Activated CD4-positive, alpha-beta T cell treated with anti-CD3 and anti-CD28 coated beads, Interleukin-2, amount 50 U/mL, for 48 hours (primary cell): ENCODE results near the gene SRRM1.
"Not testable (repeated sequence)": the region's sequence is repeated elsewhere in the genome, so short reads cannot be mapped to it uniquely, and the experiment has no call there.

Experiments
- DNase-seq, 2 experiments: peaks; one replicate each; pipeline ENCODE4 v3.0.0-alpha.2; 2020

The SRRM1 gene

DNA sequence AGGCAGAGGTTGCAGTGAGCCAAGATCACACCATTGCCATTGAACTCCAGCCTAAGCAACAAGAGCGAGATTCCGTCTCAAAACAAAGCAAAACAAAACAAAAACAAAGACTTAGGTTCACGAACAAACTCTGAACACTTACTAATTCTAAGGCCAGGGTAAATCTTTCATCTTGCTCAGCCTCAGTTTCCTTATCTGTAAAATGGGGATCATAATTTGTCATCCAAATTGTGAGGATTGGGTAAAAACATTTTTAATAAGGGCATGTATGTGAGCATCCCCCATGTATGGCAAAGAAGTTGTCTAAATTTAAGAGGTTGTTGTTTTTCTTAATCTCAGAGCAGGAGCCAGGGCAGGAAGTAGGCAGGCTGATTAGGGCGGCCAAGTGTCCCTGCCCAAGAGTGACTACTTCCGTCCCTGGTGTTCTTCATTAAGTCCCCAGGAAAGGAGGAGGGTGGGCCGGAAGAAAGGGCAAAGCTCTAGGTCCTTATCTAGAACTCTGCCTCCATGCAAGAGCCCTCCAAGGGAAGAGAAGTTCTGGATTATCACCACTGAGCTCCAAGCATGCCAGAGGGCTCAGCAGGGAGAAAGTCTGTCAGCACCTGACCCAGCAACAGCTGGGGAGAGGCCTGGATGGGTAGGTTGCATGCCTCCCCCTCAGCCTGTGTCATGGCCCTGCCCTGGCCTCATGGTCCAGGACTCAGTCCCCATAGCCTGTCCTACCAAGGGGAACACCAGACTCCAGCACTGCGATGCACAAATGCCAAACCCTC, 52.3 kb downstream of the SRRM1 start:
- DNase-seq = no peak

DNA sequence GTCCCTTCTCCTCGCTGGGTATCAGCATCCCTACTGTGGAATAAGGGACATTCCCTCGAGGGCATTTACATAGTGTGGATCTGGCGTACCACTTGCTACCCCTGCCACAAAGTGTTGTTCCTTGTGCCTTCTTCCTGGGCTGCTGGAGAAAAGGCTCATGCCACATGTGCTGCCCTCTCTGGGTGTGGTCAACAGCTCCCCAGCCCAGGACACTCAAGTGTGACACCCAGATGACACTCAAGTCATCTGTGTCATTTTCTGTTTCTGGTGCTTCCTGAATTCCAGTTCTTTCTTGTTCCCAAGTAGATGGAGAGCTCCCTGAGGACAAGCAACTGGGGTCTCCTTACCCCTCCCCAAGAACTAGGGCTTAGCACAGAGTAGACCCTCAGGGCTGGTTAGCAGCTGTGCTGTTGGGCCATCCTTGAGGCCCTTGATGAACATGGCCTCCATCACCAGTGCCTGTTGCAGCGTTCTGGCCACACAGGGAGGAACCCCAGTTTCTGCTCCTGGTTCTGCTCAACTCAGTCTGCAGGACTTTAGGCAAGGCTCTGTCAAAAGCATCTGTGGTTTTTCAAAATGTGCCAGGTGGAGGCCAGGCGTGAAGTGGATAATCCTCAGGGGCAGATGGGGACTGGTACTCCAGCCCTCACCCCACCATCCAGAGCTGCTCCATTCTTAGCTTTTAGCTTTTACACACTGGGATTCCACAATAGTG, 53.1 kb downstream of the SRRM1 start:
- DNase-seq = no peak

DNA sequence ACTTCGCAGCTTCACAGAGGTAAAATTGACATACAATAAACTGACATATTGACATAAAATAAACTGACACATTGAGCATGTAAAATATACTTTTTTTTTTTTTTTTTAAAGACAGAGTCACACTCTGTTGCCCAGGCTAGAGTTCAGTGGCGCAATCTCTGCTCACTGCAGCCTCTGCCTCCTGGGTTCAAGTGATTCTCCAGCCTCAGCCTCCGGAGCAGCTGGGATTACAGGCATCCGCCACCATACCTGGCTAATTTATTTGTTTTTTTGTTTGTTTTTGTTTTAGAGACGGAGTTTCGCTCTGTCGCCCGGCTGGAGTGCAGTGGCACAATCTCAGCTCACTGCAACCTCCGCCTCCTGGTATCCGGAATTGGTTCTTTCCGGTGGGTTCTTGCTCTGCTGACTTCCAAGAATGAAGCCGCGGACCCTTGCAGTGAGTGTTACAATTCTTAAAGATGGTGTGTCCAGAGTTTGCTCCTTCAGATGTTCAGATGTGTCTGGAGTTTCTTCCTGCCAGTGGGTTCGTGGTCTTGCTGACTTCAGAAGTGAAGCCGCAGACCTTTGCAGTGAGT, 53.7 kb downstream of the SRRM1 start:
- DNase-seq = no peak

DNA sequence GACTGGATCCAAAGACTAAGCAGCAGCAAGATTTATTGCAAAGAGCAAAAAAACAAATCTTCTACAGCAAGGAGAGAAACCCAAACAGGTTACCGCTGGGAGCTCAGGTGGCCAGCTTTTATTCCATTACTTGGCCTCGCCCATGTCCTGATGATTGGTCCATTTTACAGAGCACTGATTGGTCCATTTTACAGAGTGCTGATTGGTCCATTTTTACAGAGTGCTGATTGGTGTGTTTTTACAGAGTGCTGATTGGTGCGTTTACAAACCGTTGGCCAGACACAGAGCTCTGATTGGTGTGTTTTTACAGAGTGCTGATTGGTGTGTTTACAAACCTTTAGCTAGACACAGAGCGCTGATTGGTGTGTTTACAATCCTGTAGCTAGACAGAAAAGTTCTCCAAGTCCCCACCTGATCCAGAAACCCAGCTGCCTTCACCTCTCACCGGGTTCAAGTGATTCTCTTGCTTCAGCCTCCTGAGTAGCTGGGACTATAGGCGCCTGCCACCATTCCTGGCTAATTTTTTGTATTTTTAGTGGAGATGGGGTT, 54.4 kb downstream of the SRRM1 start:
- DNase-seq = not testable (repeated sequence)

GRCh38 chr1:24698326-24698725, 55.2 kb downstream of the SRRM1 start:
- DNase-seq = not testable (repeated sequence)

- no peak for DNase-seq
Observed at GRCh38 chr1:24699628-24700027, 56.5 kb downstream of the SRRM1 start.

DNA sequence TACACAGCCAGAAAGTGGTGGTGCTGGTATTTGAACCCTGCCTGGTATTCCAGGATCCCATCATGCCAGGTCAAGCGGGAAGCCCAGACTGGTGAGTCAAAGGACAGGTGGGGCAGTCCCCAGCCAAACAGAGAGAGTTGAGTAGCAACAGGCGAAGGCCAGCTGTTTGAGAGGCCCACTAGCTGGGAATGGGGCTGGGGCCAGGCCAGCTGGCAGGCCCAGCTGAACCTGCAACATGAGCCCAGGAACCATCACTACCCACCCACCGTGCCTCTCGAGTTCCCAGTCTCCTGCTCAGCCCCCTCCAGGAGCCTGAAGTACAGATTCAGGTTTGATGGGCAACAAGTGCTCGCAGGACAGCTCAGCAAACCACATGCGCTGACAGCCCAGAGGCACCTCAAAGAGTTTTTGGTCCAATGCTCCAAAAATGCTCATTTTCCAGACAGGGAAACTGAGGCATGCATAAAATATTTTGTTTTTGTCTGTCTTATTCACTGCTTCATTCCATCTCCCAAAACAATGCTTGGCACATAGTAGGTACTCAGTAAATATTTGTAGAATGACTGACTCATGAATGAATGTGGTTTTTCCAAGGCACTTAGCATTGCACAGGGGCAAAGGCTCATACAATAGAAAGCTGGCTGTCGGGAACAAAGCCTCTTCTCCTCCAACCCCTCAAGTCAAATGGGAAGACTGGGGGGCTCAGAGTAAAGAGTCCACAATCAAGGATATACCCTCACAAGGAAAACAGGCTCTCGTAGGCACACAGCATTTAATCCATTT, 59.6 kb downstream of the SRRM1 start:
- DNase-seq = no peak

DNA sequence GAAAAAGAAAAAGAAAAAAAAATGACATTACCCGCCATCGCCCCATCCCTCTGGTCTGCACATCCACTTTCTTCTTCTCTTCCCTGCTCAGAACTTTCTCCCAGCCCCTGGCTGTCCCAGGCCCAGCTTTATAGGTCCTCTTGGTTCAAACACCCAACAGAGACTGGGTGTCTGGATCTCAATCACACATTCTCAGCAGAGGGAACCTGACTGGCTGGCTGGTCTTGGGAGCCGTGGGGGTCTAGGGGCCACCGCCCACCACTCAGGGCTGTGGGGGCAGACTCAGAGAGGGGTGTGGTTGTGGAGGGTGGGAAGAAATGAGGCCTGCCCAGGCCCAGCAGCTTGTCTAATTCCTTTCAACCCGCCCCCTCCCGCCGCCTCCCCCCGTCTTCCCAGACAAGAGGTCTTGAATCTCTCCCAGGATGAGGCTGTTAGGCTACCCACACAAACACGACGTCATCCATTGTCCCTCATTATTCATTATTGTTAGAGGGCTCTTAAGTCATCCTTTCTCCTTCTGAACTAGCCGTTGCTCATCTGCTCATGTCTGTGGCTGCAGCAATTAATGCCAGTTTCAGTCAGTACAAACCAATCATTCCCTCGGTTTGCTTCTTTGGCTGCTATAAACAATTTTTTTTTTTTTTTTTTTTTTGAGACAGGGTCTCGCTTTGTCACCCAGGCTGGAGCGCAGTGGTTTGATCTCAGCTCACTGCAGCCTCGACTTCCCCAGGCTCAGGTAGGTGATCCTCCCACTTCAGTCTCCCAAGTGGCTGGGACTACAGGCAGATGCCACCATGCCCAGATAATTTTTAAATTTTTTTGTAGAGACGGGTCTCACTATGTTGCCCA, 61.5 kb downstream of the SRRM1 start:
- no peak for DNase-seq

GRCh38 chr1:24705260-24706073, 62.4 kb downstream of the SRRM1 start:
- DNase-seq = peak; percentile 26 to 41

- DNase-seq = not testable (repeated sequence)
Observed at GRCh38 chr1:24706074-24706389, 62.9 kb downstream of the SRRM1 start.

- DNase-seq = no peak
Observed at GRCh38 chr1:24707687-24708086, 64.6 kb downstream of the SRRM1 start.

DNA sequence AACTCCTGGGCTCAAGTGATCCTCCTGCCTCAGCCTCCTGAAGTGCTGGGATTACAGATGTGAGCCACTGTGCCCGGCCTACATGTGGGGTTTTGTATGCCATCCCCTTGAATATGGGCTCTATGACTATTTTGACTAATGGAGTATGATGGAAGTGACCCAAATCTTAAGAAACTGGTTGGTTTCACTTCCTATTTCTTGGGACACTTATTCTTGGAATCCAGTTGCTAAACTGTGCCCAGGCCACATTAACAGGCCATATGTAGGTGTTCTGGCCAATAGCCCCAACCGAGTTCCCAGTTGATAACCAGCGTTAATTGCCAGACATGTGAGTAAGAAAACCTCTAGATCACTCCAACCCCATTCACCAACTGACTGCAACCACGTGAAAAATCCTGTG, 65.8 kb downstream of the SRRM1 start:
- DNase-seq = no peak

GRCh38 chr1:24709791-24710441, 66.8 kb downstream of the SRRM1 start:
- no peak for DNase-seq

- no peak for DNase-seq
Observed at GRCh38 chr1:24711329-24711728, 68.2 kb downstream of the SRRM1 start.

GRCh38 chr1:24713176-24713575, 70.1 kb downstream of the SRRM1 start:
- DNase-seq = no peak

DNA sequence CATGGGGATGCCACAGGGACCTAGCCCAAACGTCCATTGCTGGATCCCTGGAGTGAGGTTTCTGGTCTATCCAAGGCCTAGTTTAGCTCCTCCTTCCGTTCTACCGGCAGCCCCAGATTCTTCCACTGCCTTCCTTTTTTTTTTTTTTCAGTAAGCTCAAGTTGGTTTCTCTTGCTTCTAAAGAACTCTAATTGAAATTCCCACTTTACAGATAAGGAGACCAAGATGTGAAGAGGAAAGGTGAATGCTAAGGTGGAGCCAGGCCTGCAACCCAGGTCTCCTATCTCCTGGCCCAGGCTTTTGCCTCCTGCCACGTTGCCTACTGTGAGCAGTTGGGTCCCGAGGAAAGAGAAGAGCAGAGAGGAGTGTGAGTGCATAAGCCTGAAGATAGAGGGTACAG, 70.6 kb downstream of the SRRM1 start:
- DNase-seq = no peak

DNA sequence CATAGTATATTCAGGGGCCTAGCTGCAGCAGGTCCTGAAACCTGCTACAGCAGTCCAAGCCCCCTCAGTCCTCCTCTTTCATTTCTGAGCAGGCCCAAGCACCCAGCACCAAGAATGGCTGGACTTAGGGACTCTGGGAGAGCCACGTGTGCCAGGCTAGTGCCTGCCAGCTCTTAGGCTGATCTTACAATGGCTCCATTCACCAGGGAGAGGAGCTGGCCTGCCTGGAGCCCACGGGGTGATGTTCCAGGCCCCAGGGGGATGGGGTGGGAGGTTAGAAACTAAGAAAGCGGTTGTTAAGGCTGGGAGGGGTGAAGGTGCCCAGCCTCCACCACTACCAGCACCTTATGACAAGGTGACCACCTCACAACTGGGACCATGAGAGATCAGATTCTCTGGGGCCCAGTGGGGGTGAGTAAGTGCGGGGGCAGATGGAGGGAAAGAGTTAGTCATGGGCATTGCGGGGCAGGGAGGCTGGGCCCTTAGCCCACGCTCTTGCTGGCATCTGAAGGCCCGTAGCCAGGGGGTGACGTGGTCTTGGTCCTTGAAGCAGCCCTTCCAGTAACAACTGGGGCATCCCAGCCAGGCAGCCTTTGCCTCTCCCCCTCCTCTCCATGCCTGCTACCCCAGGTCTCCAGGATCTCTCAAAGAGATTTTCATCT, 71.9 kb downstream of the SRRM1 start:
- DNase-seq = peak; percentile 27 to 47

GRCh38 chr1:24715658-24716057, 72.6 kb downstream of the SRRM1 start:
- no peak for DNase-seq

DNA sequence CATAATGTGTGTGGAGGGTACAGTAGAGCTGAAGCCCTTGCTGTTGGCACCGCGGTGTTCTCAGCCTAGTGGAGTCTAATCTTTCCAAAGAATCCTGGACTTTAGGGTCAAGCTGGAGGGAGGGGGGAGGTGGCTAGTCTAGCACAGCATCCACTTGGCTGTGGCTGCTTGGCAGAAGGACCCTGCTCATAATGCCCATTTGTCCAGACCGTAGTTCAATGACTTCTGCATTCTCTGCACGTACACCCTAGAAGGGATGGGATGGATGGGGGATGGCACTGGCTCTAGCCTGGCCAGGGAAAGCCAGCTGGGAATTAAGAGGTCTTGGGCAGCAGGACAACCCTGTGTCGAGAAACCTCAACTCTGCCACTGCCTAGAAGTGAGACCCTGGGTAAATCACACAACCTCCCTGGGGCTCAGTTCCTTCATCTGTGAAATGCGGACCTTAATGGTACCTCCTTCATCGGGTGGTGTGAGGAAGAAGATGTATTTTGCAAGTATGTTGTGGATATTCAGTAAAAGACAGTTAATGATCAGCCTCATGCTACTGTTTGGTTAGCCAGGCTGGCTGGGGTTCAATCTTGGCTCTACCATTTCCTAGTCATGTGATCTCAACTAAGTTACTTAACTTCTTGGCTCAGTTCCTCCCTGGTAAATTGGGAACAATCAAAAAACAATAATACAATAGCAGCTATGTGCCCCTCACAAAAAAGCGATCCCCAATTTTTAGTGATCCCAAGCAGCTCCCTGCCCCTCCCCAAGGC, 75.0 kb downstream of the SRRM1 start:
- DNase-seq = no peak
